H1 (cell line): ENCODE measurements around the gene CYP2A13. TPM values are rescaled to one million over a fixed set of nuclear protein-coding genes. Genes with fewer than 3 reads are reported as not detected.

Experiments
- CTCF ChIA-PET: fragments of 300-600 bp; sonication (Branson Sonifier 250); formaldehyde crosslinking; loops from one replicate; lab custom pipeline; 2021; ENCODE audit not compliant: partially characterized antibody; lab: Charles Lee
- POLR2A ChIA-PET: fragments of 300-600 bp; sonication (Branson Sonifier 250); formaldehyde crosslinking; loops from one replicate; lab custom pipeline; 2021; ENCODE audit warnings: inconsistent platforms; ENCODE audit not compliant: partially characterized antibody; lab: Charles Lee
- DNase-seq, 2 experiments: peaks; one replicate each; pipeline versions ENCODE4 v3.0.0 to v3.0.0-alpha.2; 2010 to 2022; ENCODE audit warnings: low spot score in 2 of 2, low read depth in 1 of 2, mixed read lengths in 1 of 2
- FAIRE-seq: peaks from 2 replicates; lab custom pipeline; 2011; peaks lifted over from hg19 to GRCh38; lab: Jason Lieb, UNC
- H2AFZ ChIP-seq: 2 replicates; pipeline ENCODE4 v1.8.1; 2012; ENCODE audit warnings: low read length, inconsistent platforms
- H2AK5ac ChIP-seq: 2 replicates; pipeline ENCODE4 v1.6.1; 2013; ENCODE audit warnings: low read depth, low read length
- H2BK120ac ChIP-seq: replicated peaks from 2 replicates; pipeline ENCODE3; 2013; ENCODE audit warnings: low read depth, low read length, inconsistent platforms
- H2BK12ac ChIP-seq: 2 replicates; pipeline ENCODE4 v1.6.1; 2013; ENCODE audit warnings: low read depth, low read length
- H2BK15ac ChIP-seq: 2 replicates; pipeline ENCODE4 v1.6.1; 2013; ENCODE audit warnings: low read length
- H2BK20ac ChIP-seq: 2 replicates; pipeline ENCODE4 v1.6.1; 2013; ENCODE audit warnings: low read length
- H2BK5ac ChIP-seq: 2 replicates; pipeline ENCODE4 v1.6.1; 2013; ENCODE audit warnings: low read depth, low read length
- H3K14ac ChIP-seq: 2 replicates; pipeline ENCODE4 v1.6.1; 2013; ENCODE audit warnings: inconsistent platforms; ENCODE audit not compliant: insufficient read length
- H3K18ac ChIP-seq: 2 replicates; pipeline ENCODE4 v1.6.1; 2013; ENCODE audit warnings: low read length; ENCODE audit errors: extremely low read depth
- H3K23ac ChIP-seq: 2 replicates; pipeline ENCODE4 v1.6.1; 2013; ENCODE audit warnings: inconsistent platforms; ENCODE audit not compliant: insufficient read length
- H3K23me2 ChIP-seq: 2 replicates; pipeline ENCODE4 v1.6.1; 2013; ENCODE audit warnings: low read depth, low read length
- H3K27ac ChIP-seq: 2 replicates; pipeline ENCODE4 v1.6.1; 2011; ENCODE audit warnings: low read depth, low read length, inconsistent platforms
- H3K27me3 ChIP-seq, 4 experiments: replicated peaks in 1 of 4; 1 replicate in 1 of 4; 2 replicates in 3 of 4; pipeline versions ENCODE4 v1.6.1 to v1.8.1; 2011 to 2013; ENCODE audit warnings: low read length in 3 of 4, mild to moderate bottlenecking in 3 of 4, inconsistent platforms in 2 of 4, mixed read lengths in 2 of 4, moderate library complexity in 1 of 4; ENCODE audit not compliant: control insufficient read depth in 3 of 4, insufficient read depth in 3 of 4; ENCODE audit errors: extremely low read depth in 1 of 4
- H3K36me3 ChIP-seq, 4 experiments: 2 replicates each; pipeline versions ENCODE4 v1.6.1 to v1.8.1; 2011 to 2013; ENCODE audit warnings: mild to moderate bottlenecking in 4 of 4, low read length in 3 of 4, moderate library complexity in 2 of 4, control low read depth in 1 of 4, inconsistent platforms in 1 of 4; ENCODE audit not compliant: insufficient read depth in 4 of 4, control insufficient read depth in 2 of 4
- H3K4ac ChIP-seq: replicated peaks from 2 replicates; pipeline ENCODE3; 2013; ENCODE audit warnings: low read length, low read depth, mixed read lengths, inconsistent platforms; ENCODE audit not compliant: insufficient read length
- H3K4me1 ChIP-seq, 4 experiments: replicated peaks in 1 of 4; 1 replicate in 1 of 4; 2 replicates in 3 of 4; pipeline versions ENCODE4 v1.6.1 to v1.8.1; 2011 to 2013; ENCODE audit warnings: low read length in 3 of 4, inconsistent platforms in 2 of 4, mixed read lengths in 1 of 4; ENCODE audit not compliant: insufficient read depth in 4 of 4, control insufficient read depth in 3 of 4
- H3K4me2 ChIP-seq, 2 experiments: 2 replicates each; pipeline versions ENCODE4 v1.6.1 to v1.8.1; 2011 to 2013; ENCODE audit warnings: low read depth in 2 of 2, low read length in 2 of 2, control low read depth in 1 of 2, inconsistent platforms in 1 of 2, mild to moderate bottlenecking in 1 of 2; ENCODE audit not compliant: insufficient read depth in 1 of 2
- H3K4me3 ChIP-seq, 4 experiments: fragments of 200-600, 300-600 bp in 1 of 4; sonication (generic), shearing (Covaris generic), sonication (Bioruptor Twin) in 1 of 4; 2 replicates each; pipeline versions ENCODE4 v1.5.1 to v1.8.1; 2011 to 2016; ENCODE audit warnings: low read length in 4 of 4, low read depth in 3 of 4, control low read depth in 2 of 4, inconsistent platforms in 2 of 4, mild to moderate bottlenecking in 2 of 4, mixed read lengths in 1 of 4, moderate library complexity in 1 of 4; ENCODE audit not compliant: insufficient read depth in 2 of 4; ENCODE audit errors: extremely low read depth in 1 of 4
- H3K56ac ChIP-seq: replicated peaks from 2 replicates; pipeline ENCODE3; 2013; ENCODE audit warnings: low read depth, mild to moderate bottlenecking, mixed read lengths, low read length, inconsistent platforms; ENCODE audit not compliant: insufficient read length
- H3K79me1 ChIP-seq: 2 replicates; pipeline ENCODE4 v1.6.1; 2013; ENCODE audit warnings: low read depth, low read length, control low read depth
- H3K79me2 ChIP-seq, 2 experiments: 2 replicates each; pipeline versions ENCODE4 v1.6.1 to v1.8.1; 2012 to 2013; ENCODE audit warnings: low read length in 2 of 2, mild to moderate bottlenecking in 2 of 2, inconsistent platforms in 1 of 2; ENCODE audit not compliant: insufficient read depth in 2 of 2, control insufficient read depth in 1 of 2
- H3K9ac ChIP-seq, 4 experiments: replicated peaks in 1 of 4; 1 replicate in 1 of 4; 2 replicates in 3 of 4; pipeline versions ENCODE4 v1.6.1 to v1.8.1; 2011 to 2013; ENCODE audit warnings: low read depth in 3 of 4, low read length in 3 of 4, control low read depth in 2 of 4, mild to moderate bottlenecking in 2 of 4, moderate library complexity in 2 of 4, inconsistent platforms in 1 of 4; ENCODE audit errors: extremely low read depth in 1 of 4
- H3K9me3 ChIP-seq, 2 experiments: 2 replicates each; pipeline versions ENCODE4 v1.6.1 to v1.8.1; 2012 to 2013; ENCODE audit warnings: mild to moderate bottlenecking in 2 of 2, moderate library complexity in 2 of 2, control low read depth in 1 of 2, inconsistent platforms in 1 of 2, low read depth in 1 of 2, low read length in 1 of 2, mixed read lengths in 1 of 2; ENCODE audit not compliant: insufficient read depth in 2 of 2
- H4K20me1 ChIP-seq, 2 experiments: replicated peaks in 1 of 2; 2 replicates each; pipeline versions ENCODE3 to v1.8.1; 2011 to 2013; ENCODE audit warnings: inconsistent platforms in 2 of 2, low read length in 2 of 2, mild to moderate bottlenecking in 1 of 2; ENCODE audit not compliant: insufficient read depth in 2 of 2, control insufficient read depth in 1 of 2
- H4K5ac ChIP-seq: 2 replicates; pipeline ENCODE4 v1.6.1; 2013; ENCODE audit warnings: low read length, low read depth, mixed read lengths, inconsistent platforms; ENCODE audit not compliant: insufficient read length
- H4K8ac ChIP-seq: 2 replicates; pipeline ENCODE4 v1.8.0; 2013; ENCODE audit warnings: mild to moderate bottlenecking, moderate library complexity, low read length, inconsistent platforms; ENCODE audit not compliant: insufficient read depth; ENCODE audit errors: extremely low read depth
- H4K91ac ChIP-seq: replicated peaks from 2 replicates; pipeline ENCODE3; 2013; ENCODE audit warnings: low read length, mixed read lengths, inconsistent platforms; ENCODE audit not compliant: insufficient read length
- CREB1 ChIP-seq: IDR thresholded peaks from 2 replicates; pipeline ENCODE4 v1.6.1; 2012; ENCODE audit warnings: inconsistent platforms
- HDAC6 ChIP-seq: IDR thresholded peaks from one replicate; pipeline ENCODE4 v1.7.1; 2012; ENCODE audit warnings: low read depth, mild to moderate bottlenecking, inconsistent platforms, low read length, moderate library complexity
- KDM5A ChIP-seq: fragments of 200-600 bp; IDR thresholded peaks from 2 replicates; pipeline ENCODE4 v1.7.1; 2012; ENCODE audit warnings: mild to moderate bottlenecking, low read length, inconsistent platforms, mixed read lengths
- RAD21 ChIP-seq, 2 experiments: IDR thresholded peaks in 1 of 2; conservative IDR thresholded peaks in 1 of 2; 2 replicates each; pipeline ENCODE4 v1.6.1; 2011; ENCODE audit warnings: low read depth in 2 of 2, low read length in 2 of 2, improper control_type of control experiment in 1 of 2, inconsistent platforms in 1 of 2, mild to moderate bottlenecking in 1 of 2, moderate library complexity in 1 of 2
- SP1 ChIP-seq: IDR thresholded peaks from 2 replicates; pipeline ENCODE4 v1.6.1; 2011; ENCODE audit warnings: low read depth, low read length
- YY1 ChIP-seq: IDR thresholded peaks from 2 replicates; pipeline ENCODE4 v1.6.1; 2011; ENCODE audit warnings: low read depth, mild to moderate bottlenecking, low read length
- WGBS, 2 experiments: shearing (Covaris generic) in 1 of 2; methylation state at CpG; one replicate each; pipeline versions ENCODE4 v1.1.6 to v1.1.7; 2013 to 2015; ENCODE audit warnings: low lambda C conversion rate in 2 of 2, mixed read lengths in 2 of 2, inconsistent platforms in 1 of 2, low coverage in 1 of 2, missing lambda C conversion rate in 1 of 2; ENCODE audit not compliant: insufficient replicate concordance in 2 of 2, insufficient coverage in 1 of 2, insufficient read length in 1 of 2; ENCODE audit errors: extremely low coverage in 1 of 2, missing lambda C conversion rate in 1 of 2; 5-methylcytosine and 5-hydroxymethylcytosine counted together
- polyA plus RNA-seq, 7 experiments: library from polyadenylated mRNA; depleted of rRNA in 3 of 7; stranded (reverse) in 5 of 7; unstranded in 2 of 7; fragments of >200 nt in 5 of 7; fragments of 200-250 nt in 2 of 7; gene quantifications; 1 replicate in 5 of 7; 2 replicates in 1 of 7; 4 replicates in 1 of 7; pipeline versions ENCODE4 v1.2.1 to v1.2.3, GENCODE V29; 2011 to 2013; ENCODE audit warnings: missing spikeins in 2 of 7, mixed read lengths in 2 of 7
- total RNA-seq: library from RNA; stranded (reverse); fragmentation: NEBNext Ultra II Directional; extraction: Animal tissue kit (Norgen Biotek cat#: 25700); gene quantifications from 2 replicates; pipeline ENCODE4 v1.2.1, GENCODE V29; 2021
- TF ChIP-seq, protein P1 (sequence below), 3 experiments: IDR thresholded peaks; 1 replicate in 2 of 3; 2 replicates in 1 of 3; pipeline versions ENCODE4 v1.5.1 to v1.6.1; 2011; ENCODE audit warnings: low read length in 3 of 3, mild to moderate bottlenecking in 3 of 3, inconsistent platforms in 2 of 3, low read depth in 1 of 3, moderate library complexity in 1 of 3; ENCODE audit not compliant: insufficient read depth in 1 of 3; ENCODE audit errors: control extremely low read depth in 1 of 3

The CYP2A13 gene
- total and polyA plus RNA-seq, 2 of the 8 experiments (the other 6 are each of a cell fraction or from before 2014, with no cell fraction given) = 0.60 to 0.63 TPM

GRCh38 chr19:41144403-41144802 lies 56.2 kb downstream of the CYP2A13 start:
- CTCF ChIA-PET = interaction anchor here (0.6 to 1.7 kb wide), 43 partner anchors 9 to 499 kb away, joined by 3 to 9 read pairs (median 4); no protein-coding TSS in a partner anchor

More at GRCh38 chr19:41144403-41144802, 56.2 kb downstream of the CYP2A13 start:
- no peak overlapping the region for H2AFZ ChIP-seq
- H4K5ac ChIP-seq = no peak overlapping the region
- no peaks in the 10 kb centered on the region for H3K79me1 ChIP-seq
- H4K91ac ChIP-seq = no peak overlapping the region
- H2AK5ac ChIP-seq = no peak overlapping the region
- no peak overlapping the region for H2BK15ac ChIP-seq
- no peak overlapping the region for H3K14ac ChIP-seq
- peaks cover 0 to 3% of the 10 kb centered on the region in 2 experiments; a peak in 1 of 4 replicates for H3K9me3 ChIP-seq
- H3K4me2 ChIP-seq = no peak overlapping the region
- no peaks in the 10 kb centered on the region for H4K20me1 ChIP-seq
- H3K4ac ChIP-seq = no peak overlapping the region
- WGBS, 2 experiments = 44% methylated on average over 7 of the region's 7 CpGs; no CpG with 5 or more reads in 1 of the 2 experiments
- no peak overlapping the region for H2BK120ac ChIP-seq
- POLR2A ChIA-PET = interaction anchor here (0.6 to 1.5 kb wide), 6 partner anchors 24 to 208 kb away, joined by 3 to 4 read pairs (median 4); no protein-coding TSS in a partner anchor
- DNase-seq (peak; percentile 60 to 92), FAIRE-seq (peak; percentile 81)
- H3K4me3 ChIP-seq = no peak overlapping the region
- H3K56ac ChIP-seq = no peak overlapping the region
- H2BK5ac ChIP-seq = no peak overlapping the region
- no peaks in the 10 kb centered on the region for H3K27me3 ChIP-seq
- H2BK12ac ChIP-seq = no peak overlapping the region
- H2BK20ac ChIP-seq = no peak overlapping the region
- H3K18ac ChIP-seq = no peak overlapping the region
- no peak overlapping the region for H4K8ac ChIP-seq
- no peak overlapping the region for H3K23ac ChIP-seq
- peak; percentile 64; the same call in 1 of the 2 replicates for TF ChIP-seq YY1
- no peak for TF ChIP-seq HDAC6
- 0 out of 2 replicates have a peak, but pooled peaks have one; percentile 16 for TF ChIP-seq SP1
- TF ChIP-seq, protein P1, sequence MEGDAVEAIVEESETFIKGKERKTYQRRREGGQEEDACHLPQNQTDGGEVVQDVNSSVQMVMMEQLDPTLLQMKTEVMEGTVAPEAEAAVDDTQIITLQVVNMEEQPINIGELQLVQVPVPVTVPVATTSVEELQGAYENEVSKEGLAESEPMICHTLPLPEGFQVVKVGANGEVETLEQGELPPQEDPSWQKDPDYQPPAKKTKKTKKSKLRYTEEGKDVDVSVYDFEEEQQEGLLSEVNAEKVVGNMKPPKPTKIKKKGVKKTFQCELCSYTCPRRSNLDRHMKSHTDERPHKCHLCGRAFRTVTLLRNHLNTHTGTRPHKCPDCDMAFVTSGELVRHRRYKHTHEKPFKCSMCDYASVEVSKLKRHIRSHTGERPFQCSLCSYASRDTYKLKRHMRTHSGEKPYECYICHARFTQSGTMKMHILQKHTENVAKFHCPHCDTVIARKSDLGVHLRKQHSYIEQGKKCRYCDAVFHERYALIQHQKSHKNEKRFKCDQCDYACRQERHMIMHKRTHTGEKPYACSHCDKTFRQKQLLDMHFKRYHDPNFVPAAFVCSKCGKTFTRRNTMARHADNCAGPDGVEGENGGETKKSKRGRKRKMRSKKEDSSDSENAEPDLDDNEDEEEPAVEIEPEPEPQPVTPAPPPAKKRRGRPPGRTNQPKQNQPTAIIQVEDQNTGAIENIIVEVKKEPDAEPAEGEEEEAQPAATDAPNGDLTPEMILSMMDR (IDR thresholded peaks at IDR 0.05; ENCODE audit: control extremely low read depth in 1 of 3, insufficient read depth in 1 of 3, low read depth in 1 of 3, low read length in 3 of 3) = peak; percentile 79 to 92 (median 89)
- peak; percentile 65; the same call in 1 of the 2 replicates for TF ChIP-seq CREB1
- TF ChIP-seq KDM5A = no peak
- peak; percentile 95 to 97 for TF ChIP-seq RAD21 (IDR thresholded peaks at IDR 0.05 in 1 of 2, conservative IDR thresholded peaks at IDR 0.05 in 1 of 2; ENCODE audit: low read depth in 2 of 2, low read length in 2 of 2)
- H3K79me2 ChIP-seq = no peaks in the 10 kb centered on the region
- no peaks in the 10 kb centered on the region for H3K36me3 ChIP-seq
- no peak overlapping the region for H3K9ac ChIP-seq
- no peak overlapping the region for H3K27ac ChIP-seq
- H3K23me2 ChIP-seq = no peaks in the 10 kb centered on the region
- H3K4me1 ChIP-seq = no peaks in the 10 kb centered on the region
